Osteoblast (primary cell): ENCODE results near the gene SIRPB2. TPM values are rescaled to one million over a fixed set of nuclear protein-coding genes. Genes with fewer than 3 reads are reported as not detected.

Experiments used
- DNase-seq: peaks from one replicate; pipeline ENCODE4 v3.0.0; 2011; ENCODE audit warnings: low spot score, mixed read lengths; ENCODE audit not compliant: insufficient read length; ENCODE audit errors: missing footprints
- H2AFZ ChIP-seq: 2 replicates; pipeline ENCODE4 v1.6.0; 2011; ENCODE audit warnings: mild to moderate bottlenecking, low read length
- H3K27ac ChIP-seq: 2 replicates; pipeline ENCODE4 v1.5.1; 2011; ENCODE audit warnings: mild to moderate bottlenecking, low read depth, low read length, moderate library complexity
- H3K27me3 ChIP-seq: 2 replicates; pipeline ENCODE4 v1.6.0; 2012; ENCODE audit warnings: mild to moderate bottlenecking, control low read depth, inconsistent platforms, low read length, moderate library complexity; ENCODE audit not compliant: insufficient read depth
- H3K36me3 ChIP-seq: 2 replicates; pipeline ENCODE4 v1.5.1; 2011; ENCODE audit warnings: mild to moderate bottlenecking, low read length, control low read depth, moderate library complexity; ENCODE audit not compliant: insufficient read depth
- H3K4me1 ChIP-seq: 2 replicates; pipeline ENCODE4 v1.5.1; 2011; ENCODE audit warnings: mild to moderate bottlenecking, low read length, control low read depth, moderate library complexity; ENCODE audit not compliant: insufficient read depth
- H3K4me2 ChIP-seq: 2 replicates; pipeline ENCODE4 v1.6.0; 2011; ENCODE audit warnings: mild to moderate bottlenecking, low read length; ENCODE audit not compliant: insufficient read depth
- H3K4me3 ChIP-seq: fragments of 200-600 bp; sonication (generic); 3 replicates; pipeline ENCODE4 v1.5.1; 2012; ENCODE audit warnings: mild to moderate bottlenecking, low read length, inconsistent platforms; ENCODE audit not compliant: insufficient read depth
- H3K79me2 ChIP-seq: 2 replicates; pipeline ENCODE4 v1.6.0; 2012; ENCODE audit warnings: mild to moderate bottlenecking, low read length, control low read depth, inconsistent platforms; ENCODE audit not compliant: insufficient read depth
- H3K9me3 ChIP-seq: 2 replicates; pipeline ENCODE4 v1.5.1; 2011; ENCODE audit warnings: low read depth, low read length, control low read depth
- H4K20me1 ChIP-seq: 2 replicates; pipeline ENCODE4 v1.6.0; 2012; ENCODE audit warnings: mild to moderate bottlenecking, low read length, control low read depth; ENCODE audit not compliant: insufficient read depth
- CTCF ChIP-seq: IDR thresholded peaks from 2 replicates; pipeline ENCODE4 v1.5.1; 2011; ENCODE audit warnings: mild to moderate bottlenecking, low read depth, low read length, moderate library complexity; ENCODE audit errors: extremely low read depth
- total RNA-seq: library from RNA; depleted of rRNA; stranded (reverse); fragments of >200 nt; gene quantifications from 2 replicates; pipeline ENCODE4 v1.2.3, GENCODE V29; 2012

The SIRPB2 gene
- total RNA-seq, 1 donor = under 0.01 TPM

GRCh38 chr20:1536893-1537730 lies 45.9 kb upstream of the SIRPB2 start:
- Histone ChIP-seq H3K4me2 (no peak overlapping the region), H3K79me2 (no peaks in the 10 kb centered on the region), H3K36me3 (no peaks in the 10 kb centered on the region), H3K4me1 (no peaks in the 10 kb centered on the region), H3K27me3 (no peaks in the 10 kb centered on the region), H3K27ac (no peak overlapping the region), H2AFZ (no peak overlapping the region), H3K4me3 (no peak overlapping the region), H3K9me3 (no peaks in the 10 kb centered on the region), H4K20me1 (no peaks in the 10 kb centered on the region)
- TF ChIP-seq CTCF = no peak
- no peak for DNase-seq

GRCh38 chr20:1535420-1536175 lies 44.4 kb upstream of the SIRPB2 start:
- TF ChIP-seq CTCF = no peak
- no peaks in the 10 kb centered on the region for H3K79me2 ChIP-seq

GRCh38 chr20:1534526-1534925 lies 43.3 kb upstream of the SIRPB2 start:
- TF ChIP-seq CTCF = no peak
- Histone ChIP-seq H3K79me2 (no peaks in the 10 kb centered on the region), H2AFZ (no peak overlapping the region), H3K4me3 (no peak overlapping the region), H4K20me1 (no peaks in the 10 kb centered on the region), H3K4me2 (no peak overlapping the region), H3K27me3 (no peaks in the 10 kb centered on the region), H3K36me3 (no peaks in the 10 kb centered on the region), H3K9me3 (no peaks in the 10 kb centered on the region), H3K27ac (no peak overlapping the region), H3K4me1 (no peaks in the 10 kb centered on the region)
- DNase-seq = no peak

More at GRCh38 chr20:1535420-1536175, 44.4 kb upstream of the SIRPB2 start:
- Histone ChIP-seq H3K9me3 (no peaks in the 10 kb centered on the region), H3K4me2 (no peak overlapping the region), H3K36me3 (no peaks in the 10 kb centered on the region), H2AFZ (no peak overlapping the region), H3K4me1 (no peaks in the 10 kb centered on the region), H3K4me3 (no peak overlapping the region), H4K20me1 (no peaks in the 10 kb centered on the region), H3K27me3 (no peaks in the 10 kb centered on the region), H3K27ac (no peak overlapping the region)
- DNase-seq = no peak

GRCh38 chr20:1533059-1533458 lies 41.8 kb upstream of the SIRPB2 start:
- H3K9me3 ChIP-seq = no peaks in the 10 kb centered on the region
- H3K27me3 ChIP-seq = no peaks in the 10 kb centered on the region
- no peaks in the 10 kb centered on the region for H4K20me1 ChIP-seq
- no peak for TF ChIP-seq CTCF
- no peak overlapping the region for H3K4me2 ChIP-seq
- H2AFZ ChIP-seq = no peak overlapping the region
- H3K79me2 ChIP-seq = no peaks in the 10 kb centered on the region
- no peaks in the 10 kb centered on the region for H3K36me3 ChIP-seq
- no peaks in the 10 kb centered on the region for H3K4me1 ChIP-seq
- H3K27ac ChIP-seq = no peak overlapping the region
- no peak overlapping the region for H3K4me3 ChIP-seq
- DNase-seq = no peak
